GM12865 (cell line): ENCODE data around the gene PHF20.

Source experiments
- DNase-seq: peaks from one replicate; pipeline ENCODE4 v3.0.0; 2010; ENCODE audit warnings: low read depth
- H3K4me3 ChIP-seq: 2 replicates; pipeline ENCODE4 v1.5.1; 2011; ENCODE audit warnings: mild to moderate bottlenecking, low read depth, low read length, control low read depth
- CTCF ChIP-seq: IDR thresholded peaks from 2 replicates; pipeline ENCODE4 v1.5.1; 2011; ENCODE audit warnings: low read length, control low read depth, low read depth, inconsistent platforms; ENCODE audit not compliant: insufficient read depth; ENCODE audit errors: missing control alignments

PHF20 gene

GRCh38 chr20:35883336-35883777 is 111.5 kb downstream of the PHF20 start:
- TF ChIP-seq CTCF = no peak
- no peak overlapping the region for H3K4me3 ChIP-seq
- no peak for DNase-seq

DNA sequence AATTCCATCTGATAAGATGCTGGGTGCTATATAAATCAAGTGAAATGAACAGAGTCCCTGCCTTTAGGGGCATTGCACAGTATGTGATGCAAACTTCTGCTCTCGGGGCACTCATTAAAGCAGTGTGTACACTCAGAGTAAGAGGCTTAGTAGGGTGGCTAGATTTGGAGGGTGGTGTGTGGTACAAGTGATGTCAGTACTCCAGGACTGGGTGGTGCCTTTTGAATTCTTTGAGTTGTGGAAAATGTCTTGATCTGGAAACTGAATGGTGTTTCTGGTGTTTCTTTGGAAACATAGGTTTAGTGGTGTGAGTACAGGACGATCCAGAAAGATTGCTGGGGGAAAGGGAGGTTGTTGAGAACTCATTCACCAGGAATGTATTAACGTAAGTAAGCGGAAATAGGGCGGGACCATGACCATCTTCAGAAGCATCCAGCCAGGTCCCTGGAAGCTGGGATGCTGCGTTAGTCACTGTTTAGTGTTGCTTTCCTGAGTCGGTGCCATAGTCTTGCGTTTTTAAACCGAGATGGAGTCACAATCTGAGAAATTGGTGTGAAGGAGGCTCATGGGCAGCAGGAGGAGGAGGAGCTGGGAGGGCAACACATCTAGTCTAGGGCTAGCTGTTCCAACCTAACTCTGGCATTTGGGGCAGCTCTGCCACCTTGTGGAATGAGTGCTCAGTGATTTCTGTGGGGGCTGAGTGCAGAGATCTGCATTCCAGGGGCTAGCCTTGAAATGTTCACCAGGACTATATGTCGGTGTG is 112.1 kb downstream of the PHF20 start:
- H3K4me3 ChIP-seq = no peak overlapping the region
- peak; percentile 70 for DNase-seq
- peak; percentile 71 for TF ChIP-seq CTCF

DNA sequence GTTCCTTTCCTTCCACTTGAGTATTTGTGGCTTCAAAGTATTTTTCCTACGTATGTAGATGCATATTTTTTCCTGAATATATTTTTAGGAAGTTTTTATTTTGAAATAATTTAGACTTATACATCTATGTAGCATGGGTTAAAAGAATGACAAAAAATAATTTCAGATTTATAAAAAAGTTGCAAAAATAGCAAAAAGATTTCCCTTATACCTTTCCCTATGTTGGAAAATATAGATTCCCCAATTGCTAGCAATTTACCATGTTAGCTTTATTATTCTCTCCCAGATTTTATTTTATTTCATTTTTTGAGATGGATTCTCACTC is 112.7 kb downstream of the PHF20 start:
- TF ChIP-seq CTCF = no peak
- DNase-seq = no peak
- no peak overlapping the region for H3K4me3 ChIP-seq

GRCh38 chr20:35885212-35885611 is 113.4 kb downstream of the PHF20 start:
- no peak for TF ChIP-seq CTCF
- no peak for DNase-seq
- H3K4me3 ChIP-seq = no peak overlapping the region

DNA sequence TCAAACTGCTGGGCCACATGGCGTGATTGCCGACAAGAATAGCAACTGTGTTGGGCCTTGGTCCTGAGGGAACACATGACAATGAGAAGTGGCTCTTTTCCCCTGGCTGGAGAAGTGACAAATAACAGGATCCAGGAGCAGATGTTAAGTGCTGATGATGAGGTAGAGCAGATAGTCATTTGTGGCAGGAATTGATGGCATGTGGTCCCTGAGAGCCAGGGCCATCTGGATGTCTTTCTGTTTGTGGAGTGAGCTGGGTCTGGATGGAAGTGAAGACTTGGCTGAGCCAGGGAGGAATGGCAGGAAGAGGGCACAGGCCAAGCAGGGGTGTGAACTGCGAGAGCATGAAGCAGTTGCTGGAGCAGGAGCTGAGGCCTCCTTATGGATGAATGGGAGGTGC is 114.7 kb downstream of the PHF20 start:
- no peak overlapping the region for H3K4me3 ChIP-seq
- no peak for TF ChIP-seq CTCF
- DNase-seq = no peak

- H3K4me3 ChIP-seq = no peak overlapping the region
- no peak for DNase-seq
- no peak for TF ChIP-seq CTCF
Measured at GRCh38 chr20:35887393-35888064, 115.7 kb downstream of the PHF20 start.

DNA sequence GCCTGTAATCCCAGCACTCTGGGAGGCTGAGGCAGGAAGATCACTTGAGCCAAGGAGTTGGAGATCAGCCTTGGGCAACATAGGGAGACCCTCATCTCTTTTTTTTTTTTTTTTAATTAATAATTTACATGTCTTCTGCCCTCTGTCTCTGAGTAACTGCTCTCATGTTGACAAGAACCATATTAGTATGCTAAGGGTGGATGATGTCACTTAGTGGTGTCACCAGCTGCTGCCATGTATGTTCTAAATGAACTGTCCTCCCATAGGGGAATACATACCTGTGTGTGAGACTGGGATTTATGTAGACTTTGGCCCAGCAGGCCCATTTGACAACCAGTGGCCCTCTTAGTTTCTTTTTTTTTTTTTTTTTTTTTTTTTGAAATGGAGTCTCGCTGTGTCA is 116.8 kb downstream of the PHF20 start:
- TF ChIP-seq CTCF = no peak
- H3K4me3 ChIP-seq = no peak overlapping the region
- no peak for DNase-seq
